Omental fat pad (tissue), 4 donors: ENCODE measurements around the gene VASH2. TPM values are rescaled to one million over a fixed set of nuclear protein-coding genes. Genes with fewer than 3 reads are reported as not detected.

Experiments used
- ATAC-seq: fragments of 150-250 bp; one replicate; pipeline ENCODE4 v1.9.1; 2016; ENCODE audit warnings: mild to moderate bottlenecking, moderate library complexity; ENCODE audit not compliant: low FRiP score
- DNase-seq: peaks from one replicate; pipeline ENCODE4 v3.0.0-alpha.2; 2019; ENCODE audit warnings: low spot score
- total RNA-seq, 4 donors: library from RNA; depleted of rRNA; stranded (reverse); fragments of >200 nt; gene quantifications; one replicate each; pipeline ENCODE4 v1.1.0, GENCODE V29; 2016
- TF ChIP-seq, protein P1 (sequence below), 3 donors: fragments of 450-650 bp; IDR thresholded peaks; one replicate each; pipeline ENCODE4 v1.5.1; 2016 to 2017; ENCODE audit warnings: antibody characterized with exemption in 3 of 3, mild to moderate bottlenecking in 3 of 3, moderate library complexity in 2 of 3

The VASH2 gene
- total RNA-seq, 4 donors from 2014 or later, result 0.31 to 7.6 (median 1.2) TPM

DNA sequence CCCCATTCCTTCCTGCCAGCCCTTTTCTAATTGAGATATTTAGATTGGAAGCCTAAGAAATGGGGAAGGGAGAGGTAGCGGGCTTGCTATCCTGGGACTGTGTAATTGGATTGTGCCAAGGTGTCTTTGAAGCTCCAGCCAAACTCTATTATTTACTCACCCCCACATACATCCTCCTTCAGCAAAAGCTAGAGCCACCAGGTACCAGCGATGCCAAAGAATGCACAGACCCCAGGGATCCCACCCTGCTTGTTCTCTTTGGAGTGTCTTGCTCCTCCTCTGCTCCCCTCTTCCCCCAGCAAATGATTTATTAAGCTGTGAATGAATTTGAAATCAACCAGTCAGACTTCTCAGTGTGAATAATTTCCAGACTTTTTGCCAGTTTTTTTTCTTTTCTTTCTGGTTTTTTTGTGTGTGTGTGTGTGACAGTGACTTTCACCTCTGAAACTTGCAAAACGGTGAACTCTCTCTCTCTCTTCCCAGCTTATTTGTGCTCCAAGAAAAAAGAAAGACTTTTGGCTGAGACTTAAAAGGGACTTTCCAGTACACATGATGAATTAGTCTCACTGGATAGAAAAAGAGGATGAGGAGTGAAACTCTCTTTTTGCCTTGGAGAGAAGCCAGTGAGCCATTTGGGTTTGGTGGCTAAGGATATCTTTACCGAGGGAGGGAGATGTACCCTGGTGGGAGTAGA, 1.8 kb downstream of the VASH2 start:
- TF ChIP-seq, protein P1, sequence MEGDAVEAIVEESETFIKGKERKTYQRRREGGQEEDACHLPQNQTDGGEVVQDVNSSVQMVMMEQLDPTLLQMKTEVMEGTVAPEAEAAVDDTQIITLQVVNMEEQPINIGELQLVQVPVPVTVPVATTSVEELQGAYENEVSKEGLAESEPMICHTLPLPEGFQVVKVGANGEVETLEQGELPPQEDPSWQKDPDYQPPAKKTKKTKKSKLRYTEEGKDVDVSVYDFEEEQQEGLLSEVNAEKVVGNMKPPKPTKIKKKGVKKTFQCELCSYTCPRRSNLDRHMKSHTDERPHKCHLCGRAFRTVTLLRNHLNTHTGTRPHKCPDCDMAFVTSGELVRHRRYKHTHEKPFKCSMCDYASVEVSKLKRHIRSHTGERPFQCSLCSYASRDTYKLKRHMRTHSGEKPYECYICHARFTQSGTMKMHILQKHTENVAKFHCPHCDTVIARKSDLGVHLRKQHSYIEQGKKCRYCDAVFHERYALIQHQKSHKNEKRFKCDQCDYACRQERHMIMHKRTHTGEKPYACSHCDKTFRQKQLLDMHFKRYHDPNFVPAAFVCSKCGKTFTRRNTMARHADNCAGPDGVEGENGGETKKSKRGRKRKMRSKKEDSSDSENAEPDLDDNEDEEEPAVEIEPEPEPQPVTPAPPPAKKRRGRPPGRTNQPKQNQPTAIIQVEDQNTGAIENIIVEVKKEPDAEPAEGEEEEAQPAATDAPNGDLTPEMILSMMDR (IDR thresholded peaks at IDR 0.05), result no peak
- ATAC-seq (no peak), DNase-seq (no peak)

DNA sequence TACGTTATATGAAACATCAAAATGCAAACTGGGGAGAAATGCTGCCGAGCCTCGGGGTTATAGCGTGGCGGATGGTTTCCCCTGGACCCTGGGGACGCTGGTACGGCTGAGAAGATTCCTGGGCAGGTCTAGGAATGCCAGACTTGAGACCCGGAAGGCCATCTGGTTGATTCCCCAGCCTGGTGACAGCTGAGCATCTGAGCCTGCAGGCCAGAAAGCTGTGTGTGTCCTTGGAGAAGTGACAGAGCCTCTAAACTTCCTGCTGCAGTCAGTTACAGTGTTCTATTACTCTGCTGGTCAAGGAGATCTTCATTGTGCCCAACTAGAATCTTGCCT, 2.3 kb downstream of the VASH2 start:
- no peak for DNase-seq
- TF ChIP-seq, protein P1 (IDR thresholded peaks at IDR 0.05), result no peak

DNA sequence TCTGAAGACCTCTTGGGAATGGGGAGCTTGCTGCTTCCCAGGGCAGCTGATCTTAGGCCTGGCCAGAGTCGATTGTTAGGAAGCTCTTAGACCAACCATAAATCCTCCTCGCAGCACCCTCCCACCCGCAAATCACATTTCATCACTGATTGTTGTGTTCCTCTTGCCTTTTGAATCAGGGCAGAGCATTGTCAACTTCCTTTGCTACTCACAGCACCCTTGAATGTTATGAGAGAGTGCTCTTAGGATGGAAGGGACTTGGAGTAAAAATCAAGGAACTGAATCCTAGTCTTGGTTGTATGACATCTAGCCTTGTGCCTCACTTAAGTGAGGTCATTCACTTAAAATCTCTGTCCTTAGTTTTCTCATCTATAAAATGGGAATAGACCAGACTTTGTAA, 3.0 kb downstream of the VASH2 start:
- TF ChIP-seq, protein P1 (IDR thresholded peaks at IDR 0.05), result no peak
- ATAC-seq (no peak), DNase-seq (no peak)

More for the DNA sequence above, 2.3 kb downstream of the VASH2 start:
- no peak for ATAC-seq

DNA sequence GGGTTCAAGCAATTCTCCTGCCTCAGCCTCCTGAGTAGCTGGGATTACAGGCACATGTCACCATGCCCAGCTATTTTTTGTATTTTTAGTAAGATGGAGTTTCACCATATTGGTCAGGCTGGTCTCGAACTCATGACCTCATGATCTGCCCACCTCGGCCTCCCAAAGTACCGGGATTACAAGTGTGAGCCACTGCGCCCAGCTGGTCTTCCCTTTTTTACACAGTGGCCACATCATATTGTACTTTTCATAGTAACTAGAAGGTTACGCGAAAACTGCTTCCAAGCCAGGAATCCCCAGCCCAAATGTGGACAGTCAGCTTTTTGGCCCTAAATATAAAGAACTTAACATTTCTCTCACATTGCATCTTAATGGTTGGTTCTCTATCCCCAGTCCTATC, 4.2 kb downstream of the VASH2 start:
- TF ChIP-seq, protein P1 (IDR thresholded peaks at IDR 0.05), result no peak
- DNase-seq, result no peak
- ATAC-seq, result no peak

DNA sequence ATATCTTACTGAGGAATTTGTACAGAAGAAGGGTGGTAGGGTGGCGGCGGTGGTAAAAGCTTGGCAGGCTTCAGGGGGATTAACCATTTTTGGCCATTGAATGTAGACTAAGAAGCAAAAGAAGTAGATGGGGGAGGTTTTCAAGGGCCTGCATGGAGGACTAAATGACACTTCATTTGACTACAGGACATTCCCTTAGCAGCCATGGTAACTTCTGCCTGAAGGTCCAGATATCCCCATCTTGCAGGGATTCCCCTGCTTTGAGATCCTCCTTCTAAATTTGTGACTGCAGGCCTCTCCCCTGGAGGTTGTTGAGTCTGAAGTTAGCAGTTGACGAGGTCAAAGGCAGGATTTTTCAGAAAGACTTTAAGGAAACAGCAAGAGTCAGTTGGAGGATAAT, 4.8 kb downstream of the VASH2 start:
- DNase-seq, result no peak
- TF ChIP-seq, protein P1 (IDR thresholded peaks at IDR 0.05), result no peak
- no peak for ATAC-seq

DNA sequence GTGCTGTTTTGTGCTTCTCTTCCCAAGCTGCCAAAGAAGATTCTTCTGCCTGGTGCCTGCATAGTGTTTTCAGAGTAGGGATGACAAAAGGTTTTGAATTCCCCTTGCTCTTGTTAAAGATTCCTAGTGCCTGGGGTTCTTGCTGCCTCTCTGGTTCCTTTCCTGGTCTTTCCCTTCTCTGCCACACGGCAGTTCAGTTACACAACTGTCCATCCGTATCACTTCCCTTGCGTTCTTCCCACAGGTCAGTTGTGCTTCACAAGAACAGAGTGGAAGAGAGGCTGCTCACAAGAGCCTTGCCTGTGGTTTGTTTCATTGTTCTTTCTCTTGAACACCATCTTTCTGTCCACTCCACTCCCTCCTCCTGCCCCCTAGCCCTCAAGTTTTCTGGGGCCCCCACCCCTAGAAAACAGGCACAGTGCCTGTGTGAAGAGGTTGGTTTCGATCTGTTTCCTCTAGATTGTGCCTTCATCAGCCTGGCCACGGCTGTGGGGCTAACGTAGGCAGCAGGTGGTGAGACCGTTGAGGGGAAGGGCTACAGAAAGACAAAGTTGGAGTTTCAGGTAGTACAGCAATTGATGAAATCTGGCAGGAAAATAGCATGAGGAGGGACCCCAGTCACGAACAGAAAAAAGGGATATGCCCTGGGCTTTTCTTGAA, 5.8 kb downstream of the VASH2 start:
- TF ChIP-seq, protein P1 (IDR thresholded peaks at IDR 0.05), result no peak
- ATAC-seq (no peak), DNase-seq (no peak)

DNA sequence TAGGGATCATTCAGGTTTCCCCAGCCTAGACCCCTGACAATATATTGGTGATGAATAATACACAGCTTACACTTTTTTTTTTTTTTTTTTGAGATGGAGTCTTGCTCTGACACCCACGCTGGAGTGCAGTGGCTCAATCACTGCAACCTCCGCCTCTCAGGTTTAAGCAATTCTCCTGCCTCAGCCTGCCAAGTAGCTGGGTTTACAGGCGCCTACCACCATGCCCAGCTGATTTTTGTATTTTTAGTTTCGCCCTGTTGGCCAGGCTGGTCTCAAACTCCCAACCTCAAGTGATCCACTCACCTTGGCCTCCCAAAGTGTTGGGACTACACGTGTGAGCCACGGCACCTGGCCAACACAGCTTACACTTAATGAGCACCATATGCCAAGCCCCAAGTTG, 7.2 kb downstream of the VASH2 start:
- TF ChIP-seq, protein P1 (IDR thresholded peaks at IDR 0.05), result no peak
- no peak for ATAC-seq
- no peak for DNase-seq
